Testis (tissue), 3 donors: ENCODE results near the gene PHF21A. TPM values are rescaled to one million over a fixed set of nuclear protein-coding genes. Genes with fewer than 3 reads are reported as not detected.
"Not testable (repeated sequence)": the region's sequence is repeated elsewhere in the genome, so short reads cannot be mapped to it uniquely, and the experiment has no call there.

ENCODE experiments used
- DNase-seq: peaks from one replicate; pipeline ENCODE4 v3.0.0-alpha.2; 2019
- H3K27ac ChIP-seq, 2 donors: fragments of 200-600 bp; sonication (generic); one replicate each; pipeline ENCODE4 v1.5.1; 2019
- H3K27me3 ChIP-seq: fragments of 200-600 bp; sonication (generic); one replicate; pipeline ENCODE4 v1.5.1; 2019
- H3K36me3 ChIP-seq: fragments of 200-600 bp; sonication (generic); one replicate; pipeline ENCODE4 v1.5.1; 2017; ENCODE audit warnings: low read depth; ENCODE audit errors: missing control alignments
- H3K4me1 ChIP-seq: fragments of 200-600 bp; sonication (generic); one replicate; pipeline ENCODE4 v1.5.1; 2019
- H3K4me3 ChIP-seq, 2 donors: fragments of 200-600 bp; sonication (generic); one replicate each; pipeline ENCODE4 v1.5.1; 2017 to 2019
- H3K9me3 ChIP-seq: fragments of 200-600 bp; sonication (generic); one replicate; pipeline ENCODE4 v1.5.1; 2017
- CTCF ChIP-seq, 3 experiments: fragments of 450-650 bp in 2 of 3; fragments of 200-600 bp in 1 of 3; sonication (generic) in 1 of 3; IDR thresholded peaks; one replicate each; pipeline ENCODE4 v1.5.1; 2016 to 2019; ENCODE audit warnings: antibody characterized with exemption in 3 of 3, mild to moderate bottlenecking in 2 of 3, moderate library complexity in 1 of 3
- POLR2A ChIP-seq: fragments of 450-650 bp; IDR thresholded peaks from one replicate; pipeline ENCODE4 v1.6.1; 2017; ENCODE audit warnings: antibody characterized with exemption, mild to moderate bottlenecking, moderate library complexity
- WGBS, 2 donors: methylation state at CpG; one replicate each; pipeline ENCODE4 v1.1.5; 2018; 5-methylcytosine and 5-hydroxymethylcytosine counted together
- intact Hi-C: fragments of 100-400 bp; cut with DNase I; formaldehyde crosslinking; loops from one replicate; pipeline ENCODE4 v1.15.1; 2023; ENCODE audit warnings: low total_unique reads
- polyA plus RNA-seq: library from polyadenylated mRNA; stranded (reverse); fragments of 350-450 nt; fragmentation: Illumina TruSeq; extraction: RNeasy Lipid Tissue Mini Kit (QIAGEN cat#74804); gene quantifications from one replicate; pipeline ENCODE4 v1.2.3, GENCODE V29; 2014; ENCODE audit warnings: low read depth, low replicate concordance; ENCODE audit not compliant: insufficient read depth
- total RNA-seq, 2 donors: library from RNA; depleted of rRNA; stranded (reverse); fragments of >200 nt; gene quantifications; one replicate each; pipeline ENCODE4 v1.2.3, GENCODE V29; 2016

PHF21A gene
- total and polyA plus RNA-seq, 3 donors from 2014 or later: 53.5 to 83.2 (median 56.6) TPM

GRCh38 chr11:46118702-46119351 is 2.4 kb downstream of the PHF21A start:
- peaks cover 37% of the 10 kb centered on the region for H3K4me1 ChIP-seq
- H3K27ac ChIP-seq: peak overlapping the region; percentile 69 to 91
- 6 to 16% methylated on average over 6 of the region's 6 CpGs for WGBS, 2 donors
- no peaks in the 10 kb centered on the region for H3K36me3 ChIP-seq
- H3K4me3 ChIP-seq: peak overlapping the region; percentile 74 to 75
- H3K9me3 ChIP-seq: no peaks in the 10 kb centered on the region
- intact Hi-C loops: no loop called here
- DNase-seq: no peak
- H3K27me3 ChIP-seq: no peaks in the 10 kb centered on the region
- TF ChIP-seq CTCF (IDR thresholded peaks at IDR 0.05) (no peak), POLR2A (no peak)

DNA sequence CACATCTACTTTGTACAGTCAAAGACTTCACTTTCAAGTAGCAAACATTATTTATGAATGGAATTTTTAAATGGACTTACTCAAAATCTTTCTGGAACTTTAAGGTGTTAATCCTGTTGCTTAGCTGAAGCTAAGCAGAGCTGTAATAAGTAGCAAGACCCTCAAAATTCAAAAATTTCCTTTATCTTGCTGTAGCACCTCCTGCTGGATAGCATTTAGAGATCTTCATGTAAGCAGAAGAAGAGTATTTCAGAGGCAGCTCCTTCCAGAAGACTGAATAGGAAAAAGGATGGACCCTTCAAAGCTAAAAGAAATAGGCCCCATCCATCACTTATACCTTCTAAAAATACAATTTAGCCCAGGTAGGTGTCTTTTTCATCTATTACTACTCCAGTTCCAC is 3.4 kb downstream of the PHF21A start:
- Histone ChIP-seq H3K36me3 (no peaks in the 10 kb centered on the region), H3K27ac (peak overlapping the region in 1 of 2 donors; percentile 91), H3K4me1 (peaks cover 37% of the 10 kb centered on the region), H3K9me3 (no peaks in the 10 kb centered on the region), H3K27me3 (no peaks in the 10 kb centered on the region), H3K4me3 (no peak overlapping the region)
- DNase-seq: no peak
- no peak for TF ChIP-seq CTCF (IDR thresholded peaks at IDR 0.05)
- TF ChIP-seq POLR2A: no peak
- intact Hi-C loops: no loop called here

DNA sequence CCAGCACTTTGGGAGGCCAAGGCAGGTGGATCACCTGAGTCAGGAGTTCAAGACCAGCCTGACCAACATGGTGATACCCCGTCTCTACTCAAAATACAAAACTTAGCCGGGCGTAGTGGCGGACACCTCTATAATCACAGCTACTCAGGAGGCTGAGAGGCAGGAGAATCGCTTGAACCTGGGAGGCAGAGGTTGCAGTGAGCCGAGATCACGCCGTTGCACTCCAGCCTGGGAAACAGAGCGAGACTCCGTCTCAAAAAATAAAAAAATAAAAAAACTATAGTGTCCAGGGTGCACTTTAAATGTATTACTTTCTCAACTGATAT is 4.6 kb downstream of the PHF21A start:
- H3K4me1 ChIP-seq: peaks cover 42% of the 10 kb centered on the region
- H3K36me3 ChIP-seq, intact Hi-C loops, H3K9me3 ChIP-seq, H3K27me3 ChIP-seq, DNase-seq, H3K27ac ChIP-seq, H3K4me3 ChIP-seq: not testable (repeated sequence)
- 85 to 87% methylated on average over 10 of the region's 10 CpGs for WGBS, 2 donors

- Histone ChIP-seq H3K27me3 (no peaks in the 10 kb centered on the region), H3K27ac (peak overlapping the region in 1 of 2 donors; percentile 3), H3K9me3 (no peaks in the 10 kb centered on the region), H3K36me3 (no peaks in the 10 kb centered on the region), H3K4me3 (no peak overlapping the region), H3K4me1 (peaks cover 42% of the 10 kb centered on the region)
- WGBS, 2 donors: 75 to 87% methylated on average over 3 of the region's 3 CpGs
- intact Hi-C loops: no loop called here
- no peak for DNase-seq
- TF ChIP-seq CTCF (IDR thresholded peaks at IDR 0.05): no peak
- TF ChIP-seq POLR2A: no peak
Measured at GRCh38 chr11:46116007-46116711, 5.1 kb downstream of the PHF21A start.

DNA sequence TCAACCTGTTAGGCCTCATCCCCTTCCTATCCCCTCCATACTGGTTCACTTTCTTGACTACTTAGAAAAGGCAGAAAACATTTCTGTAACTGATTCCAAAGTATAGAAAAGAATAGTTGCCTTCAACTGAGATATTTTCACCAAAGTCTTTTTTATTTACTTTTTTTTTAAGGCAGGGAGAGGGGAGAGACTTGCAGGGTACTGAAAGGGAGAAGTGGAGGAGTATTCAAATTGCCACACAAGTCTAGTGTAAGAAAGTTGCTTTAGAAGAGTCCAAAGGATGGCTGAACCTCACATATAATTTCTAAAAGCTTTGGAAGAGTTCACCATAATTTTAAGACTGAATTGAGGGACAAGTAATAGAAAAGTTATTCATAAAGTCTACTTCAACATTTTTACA is 6.3 kb downstream of the PHF21A start:
- Histone ChIP-seq H3K36me3 (no peaks in the 10 kb centered on the region), H3K4me1 (peaks cover 42% of the 10 kb centered on the region), H3K27ac (no peak overlapping the region), H3K4me3 (no peak overlapping the region), H3K27me3 (no peaks in the 10 kb centered on the region), H3K9me3 (no peaks in the 10 kb centered on the region)
- intact Hi-C loops: no loop called here
- no peak for DNase-seq
- TF ChIP-seq CTCF (IDR thresholded peaks at IDR 0.05) (no peak), POLR2A (no peak)
